Neural cell (in vitro differentiated cells): ENCODE data around the gene PRELID2. TPM values are rescaled to one million over a fixed set of nuclear protein-coding genes. Genes with fewer than 3 reads are reported as not detected.
A peak's percentile ranks its signal among the peaks of the same experiment; 100 is the strongest.

Experiments used
- H2AFZ ChIP-seq: fragments of 200-600, 300-800 bp; sonication (generic), shearing (Covaris generic); 2 replicates; pipeline ENCODE4 v1.6.0; 2014; ENCODE audit warnings: low read depth, mild to moderate bottlenecking, antibody characterized with exemption, low read length, moderate library complexity
- H3F3A ChIP-seq: fragments of 200-600 bp; shearing (Covaris generic); 2 replicates; pipeline ENCODE4 v1.6.1; 2016; ENCODE audit warnings: mild to moderate bottlenecking, moderate library complexity, mixed read lengths, antibody characterized with exemption, low read length; ENCODE audit not compliant: insufficient read depth, poor library complexity, severe bottlenecking
- H3K27ac ChIP-seq: fragments of 200-600, 300-800 bp; sonication (generic), shearing (Covaris generic); 2 replicates; pipeline ENCODE4 v1.5.1; 2014; ENCODE audit warnings: mild to moderate bottlenecking, low read length, moderate library complexity
- H3K27me3 ChIP-seq: fragments of 300-800, 200-600 bp; sonication (generic), shearing (Covaris generic); 2 replicates; pipeline ENCODE4 v1.6.0; 2014; ENCODE audit warnings: mild to moderate bottlenecking, low read depth, low read length, moderate library complexity; ENCODE audit not compliant: insufficient read depth
- H3K36me3 ChIP-seq: fragments of 300-800, 200-600 bp; sonication (generic), shearing (Covaris generic); 2 replicates; pipeline ENCODE4 v1.5.1; 2014; ENCODE audit warnings: mild to moderate bottlenecking, antibody characterized with exemption, low read length, moderate library complexity; ENCODE audit not compliant: insufficient read depth
- H3K4me2 ChIP-seq: fragments of 300-800, 200-600 bp; sonication (generic), shearing (Covaris generic); 2 replicates; pipeline ENCODE4 v1.6.0; 2014; ENCODE audit warnings: mild to moderate bottlenecking, low read length
- H3K4me3 ChIP-seq: fragments of 300-800, 200-600 bp; sonication (generic), shearing (Covaris generic); 2 replicates; pipeline ENCODE4 v1.5.1; 2014; ENCODE audit warnings: mild to moderate bottlenecking, low read length, moderate library complexity
- H3K79me2 ChIP-seq: fragments of 200-600 bp; shearing (Covaris generic); replicated peaks from 2 replicates; pipeline ENCODE4 v1.6.0; 2014; ENCODE audit warnings: mild to moderate bottlenecking, low read length, moderate library complexity; ENCODE audit not compliant: insufficient read depth
- H3K9ac ChIP-seq: fragments of 300-800, 200-600 bp; sonication (generic), shearing (Covaris generic); 2 replicates; pipeline ENCODE4 v1.6.1; 2016; ENCODE audit warnings: mild to moderate bottlenecking, low read length, mixed read lengths
- H3K9me2 ChIP-seq: fragments of 200-600 bp; shearing (Covaris generic); 2 replicates; pipeline ENCODE4 v1.6.1; 2016; ENCODE audit warnings: mild to moderate bottlenecking, low read length, mixed read lengths; ENCODE audit not compliant: insufficient read depth
- H3K9me3 ChIP-seq: fragments of 200-600, 300-800 bp; sonication (generic), shearing (Covaris generic); 2 replicates; pipeline ENCODE4 v1.6.1; 2016; ENCODE audit warnings: mild to moderate bottlenecking, mixed run types, low read length, moderate library complexity, mixed read lengths
- H4K20me1 ChIP-seq: fragments of 200-600 bp; shearing (Covaris generic); 2 replicates; pipeline ENCODE4 v1.6.1; 2016; ENCODE audit warnings: mild to moderate bottlenecking, mixed run types; ENCODE audit not compliant: insufficient read depth
- EP300 ChIP-seq: fragments of 450-650 bp; conservative IDR thresholded peaks from 2 replicates; pipeline ENCODE4 v1.6.1; 2014; ENCODE audit warnings: antibody characterized with exemption, mild to moderate bottlenecking, moderate library complexity; ENCODE audit not compliant: poor library complexity, severe bottlenecking
- EZH2 ChIP-seq: fragments of 200-600, 300-800 bp; shearing (Covaris generic), sonication (generic); IDR thresholded peaks from 2 replicates; pipeline ENCODE4 v1.6.1; 2014; ENCODE audit warnings: antibody characterized with exemption, low read length, borderline replicate concordance, mild to moderate bottlenecking; ENCODE audit not compliant: insufficient read depth, poor library complexity, severe bottlenecking
- MXI1 ChIP-seq: fragments of 450-650 bp; conservative IDR thresholded peaks from 2 replicates; pipeline ENCODE4 v1.6.1; 2014; ENCODE audit warnings: antibody characterized with exemption, mild to moderate bottlenecking; ENCODE audit not compliant: poor library complexity, severe bottlenecking
- POLR2AphosphoS5 ChIP-seq: IDR thresholded peaks from 2 replicates; pipeline ENCODE4 v1.6.1; 2012
- RAD21 ChIP-seq: fragments of 450-650 bp; conservative IDR thresholded peaks from 2 replicates; pipeline ENCODE4 v1.6.1; 2014; ENCODE audit warnings: antibody characterized with exemption, mild to moderate bottlenecking, moderate library complexity
- REST ChIP-seq: IDR thresholded peaks from 2 replicates; pipeline ENCODE4 v1.6.1; 2012; ENCODE audit warnings: borderline replicate concordance
- SMC3 ChIP-seq: fragments of 450-650 bp; conservative IDR thresholded peaks from 2 replicates; pipeline ENCODE4 v1.6.1; 2014; ENCODE audit warnings: antibody characterized with exemption, mild to moderate bottlenecking, moderate library complexity; ENCODE audit not compliant: poor library complexity
- TAF1 ChIP-seq: IDR thresholded peaks from 2 replicates; pipeline ENCODE4 v1.6.1; 2012; ENCODE audit warnings: low read depth
- polyA plus RNA-seq: library from polyadenylated mRNA; depleted of rRNA; stranded (reverse); fragments of >200 nt; gene quantifications from 2 replicates; pipeline ENCODE4 v1.2.3, GENCODE V29; 2014
- TF ChIP-seq, protein P1 (sequence below): fragments of 450-650 bp; IDR thresholded peaks from 2 replicates; pipeline ENCODE4 v1.5.1; 2014; ENCODE audit warnings: antibody characterized with exemption, mild to moderate bottlenecking, moderate library complexity; ENCODE audit not compliant: poor library complexity, severe bottlenecking

Gene PRELID2
- polyA plus RNA-seq, 1 donor from 2014 or later: not detected

GRCh38 chr5:145825751-145826180 is 9.4 kb downstream of the PRELID2 start:
- Histone ChIP-seq H3F3A (no peaks in the 10 kb centered on the region), H4K20me1 (no peaks in the 10 kb centered on the region), H3K79me2 (no peaks in the 10 kb centered on the region), H3K9me2 (no peaks in the 10 kb centered on the region), H3K9ac (no peak overlapping the region), H3K4me3 (no peak overlapping the region), H3K36me3 (no peaks in the 10 kb centered on the region), H3K27ac (no peak overlapping the region), H2AFZ (no peak overlapping the region), H3K4me2 (no peak overlapping the region), H3K9me3 (no peaks in the 10 kb centered on the region), H3K27me3 (no peaks in the 10 kb centered on the region)
- TF ChIP-seq TAF1 (no peak), POLR2AphosphoS5 (no peak), RAD21 (peak; percentile 81), EZH2 (no peak), EP300 (no peak), SMC3 (peak; percentile 79)
- TF ChIP-seq, protein P1, sequence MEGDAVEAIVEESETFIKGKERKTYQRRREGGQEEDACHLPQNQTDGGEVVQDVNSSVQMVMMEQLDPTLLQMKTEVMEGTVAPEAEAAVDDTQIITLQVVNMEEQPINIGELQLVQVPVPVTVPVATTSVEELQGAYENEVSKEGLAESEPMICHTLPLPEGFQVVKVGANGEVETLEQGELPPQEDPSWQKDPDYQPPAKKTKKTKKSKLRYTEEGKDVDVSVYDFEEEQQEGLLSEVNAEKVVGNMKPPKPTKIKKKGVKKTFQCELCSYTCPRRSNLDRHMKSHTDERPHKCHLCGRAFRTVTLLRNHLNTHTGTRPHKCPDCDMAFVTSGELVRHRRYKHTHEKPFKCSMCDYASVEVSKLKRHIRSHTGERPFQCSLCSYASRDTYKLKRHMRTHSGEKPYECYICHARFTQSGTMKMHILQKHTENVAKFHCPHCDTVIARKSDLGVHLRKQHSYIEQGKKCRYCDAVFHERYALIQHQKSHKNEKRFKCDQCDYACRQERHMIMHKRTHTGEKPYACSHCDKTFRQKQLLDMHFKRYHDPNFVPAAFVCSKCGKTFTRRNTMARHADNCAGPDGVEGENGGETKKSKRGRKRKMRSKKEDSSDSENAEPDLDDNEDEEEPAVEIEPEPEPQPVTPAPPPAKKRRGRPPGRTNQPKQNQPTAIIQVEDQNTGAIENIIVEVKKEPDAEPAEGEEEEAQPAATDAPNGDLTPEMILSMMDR: peak; percentile 87

GRCh38 chr5:145824040-145824439 is 11.1 kb downstream of the PRELID2 start:
- H3K36me3 ChIP-seq: no peaks in the 10 kb centered on the region
- no peaks in the 10 kb centered on the region for H3K79me2 ChIP-seq
- no peaks in the 10 kb centered on the region for H3K9me3 ChIP-seq
- no peaks in the 10 kb centered on the region for H4K20me1 ChIP-seq
- H3K9ac ChIP-seq: no peak overlapping the region
- no peak overlapping the region for H3K27ac ChIP-seq
- no peak for TF ChIP-seq MXI1
- TF ChIP-seq REST: no peak
- no peak for TF ChIP-seq TAF1
- no peak for TF ChIP-seq SMC3
- no peak for TF ChIP-seq POLR2AphosphoS5
- TF ChIP-seq, protein P1: no peak
- TF ChIP-seq EZH2: no peak
- no peak for TF ChIP-seq RAD21
- TF ChIP-seq EP300: no peak
- H3K9me2 ChIP-seq: no peaks in the 10 kb centered on the region
- H3K4me2 ChIP-seq: no peak overlapping the region
- H3K27me3 ChIP-seq: no peaks in the 10 kb centered on the region
- H3K4me3 ChIP-seq: no peak overlapping the region
- no peak overlapping the region for H2AFZ ChIP-seq
- no peaks in the 10 kb centered on the region for H3F3A ChIP-seq
